NCI-H146 treated with DMSO at 0.1 percent for 48 hours (cell line): ENCODE measurements around the gene CRISP3.
"Not testable (repeated sequence)": the region's sequence is repeated elsewhere in the genome, so short reads cannot be mapped to it uniquely, and the experiment has no call there.

ENCODE experiments used
- DNase-seq: peaks from one replicate; lab custom pipeline; 2025; ENCODE audit not compliant: unreplicated experiment; lab: John Stamatoyannopoulos, UW

Gene CRISP3

GRCh38 chr6:49744259-49744658, at the start of gene CRISP3:
Gene CRISP3, minus strand, starts transcription at chr6:49744388. Its CDS starts 21 bp downstream, at chr6:49744367.
- no peak for DNase-seq

GRCh38 chr6:49790341-49790740, 46.2 kb upstream of the CRISP3 start:
- no peak for DNase-seq

GRCh38 chr6:49787176-49787575, 43.0 kb upstream of the CRISP3 start, which contains the start of gene PGK2:
Gene PGK2, minus strand, starts transcription at chr6:49787285. Its CDS starts 98 bp downstream, at chr6:49787187.
- no peak for DNase-seq

- DNase-seq: no peak
Observed at GRCh38 chr6:49784272-49784671, 40.1 kb upstream of the CRISP3 start.

GRCh38 chr6:49782725-49783124, 38.5 kb upstream of the CRISP3 start:
- no peak for DNase-seq

- DNase-seq: no peak
Observed at GRCh38 chr6:49782293-49782692, 38.1 kb upstream of the CRISP3 start.

GRCh38 chr6:49776444-49776843, 32.3 kb upstream of the CRISP3 start:
- DNase-seq: no peak

GRCh38 chr6:49775043-49775442, 30.9 kb upstream of the CRISP3 start:
- DNase-seq: no peak

- DNase-seq: no peak
Observed at GRCh38 chr6:49772285-49772684, 28.1 kb upstream of the CRISP3 start.

- no peak for DNase-seq
Observed at GRCh38 chr6:49766762-49767161, 22.6 kb upstream of the CRISP3 start.

GRCh38 chr6:49764571-49765236, 20.5 kb upstream of the CRISP3 start:
- no peak for DNase-seq

GRCh38 chr6:49743429-49743828, 759 bp downstream of the CRISP3 start:
- no peak for DNase-seq

GRCh38 chr6:49739423-49739822, 4.8 kb downstream of the CRISP3 start:
- no peak for DNase-seq

- no peak for DNase-seq
Observed at GRCh38 chr6:49736017-49736508, 8.1 kb downstream of the CRISP3 start.

- DNase-seq: no peak
Observed at GRCh38 chr6:49733680-49734079, 10.5 kb downstream of the CRISP3 start.

GRCh38 chr6:49732781-49733180, 11.4 kb downstream of the CRISP3 start:
- no peak for DNase-seq

- no peak for DNase-seq
Observed at GRCh38 chr6:49730251-49730650, 13.9 kb downstream of the CRISP3 start.

- DNase-seq: not testable (repeated sequence)
Observed at GRCh38 chr6:49723917-49724316, 20.3 kb downstream of the CRISP3 start.

GRCh38 chr6:49721297-49721696, 22.9 kb downstream of the CRISP3 start:
- DNase-seq: no peak

GRCh38 chr6:49720372-49720771, 23.8 kb downstream of the CRISP3 start:
- DNase-seq: no peak

GRCh38 chr6:49713346-49713745, 30.8 kb downstream of the CRISP3 start, which contains the start of gene CRISP2:
Gene CRISP2, minus strand, starts transcription at chr6:49713543. Its CDS starts 4,347 bp downstream, at chr6:49709196.
- no peak for DNase-seq

GRCh38 chr6:49698478-49698877, 45.7 kb downstream of the CRISP3 start:
- DNase-seq: no peak

GRCh38 chr6:49693512-49693911, 50.7 kb downstream of the CRISP3 start:
- DNase-seq: no peak
